ENCODE data around the gene HEMGN. TPM values are rescaled to one million over a fixed set of nuclear protein-coding genes. Genes with fewer than 3 reads are reported as not detected.

Gene HEMGN
- total and polyA plus RNA-seq, 2 of the 4 experiments (the other 2 are of a cell fraction) = not detected

GRCh38 chr9:97907632-97908031 lies 30.3 kb downstream of the HEMGN start:
- in situ Hi-C loops (cut with MboI; ENCODE audit: low sequenced_read_pairs) = no loop called here
- no peaks in the 10 kb centered on the region for H3K9me3 ChIP-seq (ENCODE audit: control insufficient read depth, insufficient read depth, low read length)
- H3K9ac ChIP-seq (ENCODE audit: low read depth, low read length) = no peak overlapping the region
- no peak overlapping the region for H4K8ac ChIP-seq (ENCODE audit: low read depth in 2 of 2, low read length in 2 of 2)
- H2BK15ac ChIP-seq (ENCODE audit: low read depth, low read length) = no peak overlapping the region
- dilution Hi-C loops (cut with HindIII; ENCODE audit: low sequenced_read_pairs, unreplicated experiment) = no loop called here
- BruUV-seq (replicated peaks) = no TSS peak
- H3K4me3 ChIP-seq (ENCODE audit: insufficient read depth, low read depth, low read length) = no peak overlapping the region
- intact Hi-C loops (cut with micrococcal nuclease) = no loop called here
- no peak overlapping the region for H2AK9ac ChIP-seq (replicated peaks; ENCODE audit: low read depth, low read length, poor library complexity)
- H3K23ac ChIP-seq (ENCODE audit: low read depth, low read length) = no peak overlapping the region
- no peak for ATAC-seq (ENCODE audit: low read depth)
- no peak overlapping the region for H2AK5ac ChIP-seq (ENCODE audit: low read depth, low read length)
- H2BK5ac ChIP-seq (ENCODE audit: low read depth, low read length, poor library complexity, severe bottlenecking) = no peak overlapping the region
- H3K9me1 ChIP-seq (ENCODE audit: insufficient read depth, low read length) = peaks cover 3% of the 10 kb centered on the region; the same call in 1 of the 2 replicates
- H3K14ac ChIP-seq (replicated peaks; ENCODE audit: low read depth, low read length) = no peak overlapping the region
- no peak overlapping the region for H2BK120ac ChIP-seq (ENCODE audit: low read depth, low read length)
- no peak overlapping the region for H3K18ac ChIP-seq (ENCODE audit: low read depth, low read length)
- H2BK20ac ChIP-seq (ENCODE audit: low read depth, low read length) = no peak overlapping the region
- H3K27me3 ChIP-seq (ENCODE audit: control insufficient read depth, insufficient read depth, low read length) = no peaks in the 10 kb centered on the region
- peaks cover 8 to 20% of the 10 kb centered on the region in 2 experiments; a peak in 3 of 4 replicates for H3K79me1 ChIP-seq (ENCODE audit: low read depth in 1 of 2, low read length in 2 of 2)
- no peak overlapping the region for H4K5ac ChIP-seq (ENCODE audit: low read depth, low read length)
- DNase-seq = no peak
- H4K20me1 ChIP-seq (ENCODE audit: insufficient read depth, low read length) = no peaks in the 10 kb centered on the region
- H3K4me1 ChIP-seq (ENCODE audit: control insufficient read depth, insufficient read depth, low read length) = no peaks in the 10 kb centered on the region
- peaks cover 19% of the 10 kb centered on the region for H3K36me3 ChIP-seq (ENCODE audit: control insufficient read depth, insufficient read depth, low read length)
- ChIA-PET CTCF (no interaction called here), POLR2A (ENCODE audit: unreplicated experiment) (no interaction called here)
- no peak overlapping the region for H3K56ac ChIP-seq (ENCODE audit: extremely low read depth, insufficient read depth, low read length)
- no peak overlapping the region for H2AFZ ChIP-seq (replicated peaks; ENCODE audit: low read length, poor library complexity)
- no peak overlapping the region for H4K91ac ChIP-seq (ENCODE audit: insufficient read depth, low read depth, low read length)
- H3K27ac ChIP-seq (ENCODE audit: insufficient read depth, low read length) = no peak overlapping the region
- WGBS, 2 experiments (ENCODE audit: extremely low coverage in 2 of 2, insufficient read length in 1 of 2) = 87% methylated on average over 4 of the region's 5 CpGs; no CpG with 5 or more reads in 1 of the 2 experiments
- H3K4me2 ChIP-seq (ENCODE audit: low read depth, low read length) = no peak overlapping the region
- TF ChIP-seq POLR2A (IDR thresholded peaks at IDR 0.05; ENCODE audit: low read depth, low read length) = no peak
- no peak overlapping the region for H3K4ac ChIP-seq (ENCODE audit: low read depth, low read length)
